Smooth muscle cell of the coronary artery (primary cell): ENCODE results near the gene EEA1. TPM values are rescaled to one million over a fixed set of nuclear protein-coding genes. Genes with fewer than 3 reads are reported as not detected.

Source experiments
- total RNA-seq: library from RNA; depleted of rRNA; stranded (reverse); fragments of >200 nt; gene quantifications from 2 replicates; pipeline ENCODE4 v1.2.3, GENCODE V29; 2014; ENCODE audit warnings: low replicate concordance

Gene EEA1
- 15.3 and 15.9 TPM in 2 replicates for total RNA-seq

GRCh38 chr12:92928962-92929915, at the start of gene EEA1:
Gene EEA1, minus strand, starts transcription at chr12:92929295. Its CDS starts 229 bp downstream, at chr12:92929066.

Other genes starting within 250 kb of the EEA1 start
- gene PLEKHG7, start 226.3 kb downstream of the EEA1 start, total RNA-seq = not detected in 2 replicates